H9 (cell line): ENCODE data around the gene NOD1. TPM values are rescaled to one million over a fixed set of nuclear protein-coding genes. Genes with fewer than 3 reads are reported as not detected.

Experiments
- DNase-seq: peaks from one replicate; pipeline ENCODE4 v3.0.0-alpha.2; 2017
- H2AFZ ChIP-seq: one replicate; pipeline ENCODE4 v1.6.1; 2013; ENCODE audit warnings: mild to moderate bottlenecking, low read length, control low read depth, moderate library complexity
- H2AK5ac ChIP-seq: 2 replicates; pipeline ENCODE4 v1.6.1; 2013; ENCODE audit warnings: low read length, control low read depth, mixed read lengths; ENCODE audit not compliant: insufficient read length
- H2BK120ac ChIP-seq: one replicate; pipeline ENCODE4 v1.6.1; 2013; ENCODE audit warnings: low read depth, mild to moderate bottlenecking, low read length, control low read depth, inconsistent platforms; ENCODE audit not compliant: poor library complexity, severe bottlenecking
- H2BK12ac ChIP-seq: 2 replicates; pipeline ENCODE4 v1.6.1; 2013; ENCODE audit warnings: low read length, control low read depth, mixed read lengths, low read depth; ENCODE audit not compliant: insufficient read length
- H2BK15ac ChIP-seq: 2 replicates; pipeline ENCODE4 v1.6.1; 2013; ENCODE audit warnings: low read depth, low read length, control low read depth
- H2BK20ac ChIP-seq: one replicate; pipeline ENCODE4 v1.6.1; 2013; ENCODE audit warnings: low read depth, mild to moderate bottlenecking, low read length, control low read depth, inconsistent platforms; ENCODE audit not compliant: poor library complexity, severe bottlenecking
- H2BK5ac ChIP-seq: 2 replicates; pipeline ENCODE4 v1.6.1; 2013; ENCODE audit warnings: low read length, control low read depth, mixed read lengths; ENCODE audit not compliant: insufficient read length
- H3K14ac ChIP-seq: 2 replicates; pipeline ENCODE4 v1.6.1; 2013; ENCODE audit warnings: low read length, control low read depth; ENCODE audit not compliant: insufficient read depth
- H3K18ac ChIP-seq: 2 replicates; pipeline ENCODE4 v1.6.1; 2013; ENCODE audit warnings: low read depth, mild to moderate bottlenecking, mixed read lengths, low read length, control low read depth; ENCODE audit not compliant: insufficient read length
- H3K23ac ChIP-seq: 2 replicates; pipeline ENCODE4 v1.6.1; 2013; ENCODE audit warnings: low read length, control low read depth, mixed read lengths, low read depth; ENCODE audit not compliant: insufficient read length
- H3K23me2 ChIP-seq: 2 replicates; pipeline ENCODE4 v1.6.1; 2013; ENCODE audit warnings: low read depth, mild to moderate bottlenecking, mixed read lengths, low read length, control low read depth; ENCODE audit not compliant: insufficient read length, poor library complexity, severe bottlenecking
- H3K27ac ChIP-seq: 2 replicates; pipeline ENCODE4 v1.5.1; 2013; ENCODE audit warnings: low read length, control low read depth, mixed read lengths, low read depth; ENCODE audit not compliant: insufficient read length
- H3K27me3 ChIP-seq: 2 replicates; pipeline ENCODE4 v1.6.1; 2013; ENCODE audit warnings: low read length, control low read depth, inconsistent platforms; ENCODE audit not compliant: insufficient read depth
- H3K4ac ChIP-seq: 2 replicates; pipeline ENCODE4 v1.6.1; 2013; ENCODE audit warnings: low read depth, mild to moderate bottlenecking, control low read depth, inconsistent platforms, low read length, moderate library complexity
- H3K4me1 ChIP-seq: 2 replicates; pipeline ENCODE4 v1.6.1; 2013; ENCODE audit warnings: low read length, control low read depth, inconsistent platforms; ENCODE audit not compliant: insufficient read depth
- H3K4me2 ChIP-seq: 2 replicates; pipeline ENCODE4 v1.6.1; 2013; ENCODE audit warnings: low read length, control low read depth, mixed read lengths; ENCODE audit not compliant: insufficient read length, insufficient read depth
- H3K56ac ChIP-seq: 2 replicates; pipeline ENCODE4 v1.6.1; 2013; ENCODE audit warnings: low read depth, mild to moderate bottlenecking, mixed read lengths, low read length, control low read depth; ENCODE audit not compliant: insufficient read length
- H3K79me1 ChIP-seq: 2 replicates; pipeline ENCODE4 v1.6.1; 2013; ENCODE audit warnings: low read depth, mild to moderate bottlenecking, moderate library complexity, low read length, control low read depth, inconsistent platforms; ENCODE audit not compliant: insufficient read depth, poor library complexity, severe bottlenecking
- H3K79me2 ChIP-seq: 2 replicates; pipeline ENCODE4 v1.6.1; 2013; ENCODE audit warnings: low read length, control low read depth, inconsistent platforms; ENCODE audit not compliant: insufficient read depth
- H3K9ac ChIP-seq: 2 replicates; pipeline ENCODE4 v1.6.1; 2013; ENCODE audit warnings: low read length, control low read depth, mixed read lengths; ENCODE audit not compliant: insufficient read length; ENCODE audit errors: extremely low read depth
- H3K9me3 ChIP-seq: one replicate; pipeline ENCODE4 v1.6.1; 2013; ENCODE audit warnings: low read depth, low read length, inconsistent platforms; ENCODE audit not compliant: control insufficient read depth
- H3T11ph ChIP-seq: one replicate; pipeline ENCODE4 v1.6.1; 2013; ENCODE audit warnings: mild to moderate bottlenecking, low read length, control low read depth, inconsistent platforms
- H4K20me1 ChIP-seq: one replicate; pipeline ENCODE4 v1.6.1; 2013; ENCODE audit not compliant: control insufficient read depth, insufficient read length, insufficient read depth
- H4K5ac ChIP-seq: 2 replicates; pipeline ENCODE4 v1.6.1; 2013; ENCODE audit warnings: low read depth, mild to moderate bottlenecking, mixed read lengths, low read length, control low read depth; ENCODE audit not compliant: insufficient read length
- H4K8ac ChIP-seq: replicated peaks from 2 replicates; pipeline ENCODE4 v1.6.1; 2013; ENCODE audit warnings: low read length, control low read depth, mixed read lengths, low read depth; ENCODE audit not compliant: insufficient read length
- H4K91ac ChIP-seq: 2 replicates; pipeline ENCODE4 v1.6.1; 2013; ENCODE audit warnings: low read depth, mild to moderate bottlenecking, moderate library complexity, mixed read lengths, low read length, control low read depth; ENCODE audit not compliant: insufficient read length
- H3K27ac Mint-ChIP-seq, 3 experiments: 2 replicates in 2 of 3; 3 replicates in 1 of 3; pipeline ENCODE4 v1.8.0; 2020 to 2021; ENCODE audit warnings: mixed read lengths in 3 of 3, mild to moderate bottlenecking in 1 of 3, moderate library complexity in 1 of 3
- H3K27me3 Mint-ChIP-seq: 2 replicates; pipeline ENCODE4 v1.8.0; 2021; ENCODE audit warnings: low read depth, mild to moderate bottlenecking, moderate library complexity, mixed read lengths
- H3K36me3 Mint-ChIP-seq, 3 experiments: 2 replicates in 2 of 3; 3 replicates in 1 of 3; pipeline ENCODE4 v1.8.0; 2020 to 2021; ENCODE audit warnings: low read depth in 3 of 3, mixed read lengths in 3 of 3; ENCODE audit not compliant: insufficient read depth in 1 of 3
- H3K4me1 Mint-ChIP-seq, 2 experiments: 2 replicates each; pipeline ENCODE4 v1.8.0; 2020; ENCODE audit warnings: mixed read lengths in 2 of 2
- H3K4me3 Mint-ChIP-seq, 2 experiments: 2 replicates in 1 of 2; 3 replicates in 1 of 2; pipeline ENCODE4 v1.8.0; 2020 to 2021; ENCODE audit warnings: mild to moderate bottlenecking in 2 of 2, mixed read lengths in 2 of 2, moderate library complexity in 1 of 2
- H3K9me3 Mint-ChIP-seq, 2 experiments: 2 replicates in 1 of 2; 3 replicates in 1 of 2; pipeline ENCODE4 v1.8.0; 2020; ENCODE audit warnings: mild to moderate bottlenecking in 2 of 2, mixed read lengths in 2 of 2, moderate library complexity in 1 of 2
- CTCF ChIP-seq: fragments of 200-600 bp; sonication (generic); conservative IDR thresholded peaks from 3 replicates; pipeline ENCODE4 v1.8.0; 2021; ENCODE audit warnings: antibody characterized with exemption, mild to moderate bottlenecking
- WGBS: extraction: QIAGEN DNeasy Blood & Tissue Kit; methylation state at CpG from one replicate; pipeline ENCODE4 v1.1.7; 2013; ENCODE audit warnings: missing lambda C conversion rate, low lambda C conversion rate, mixed read lengths; ENCODE audit not compliant: insufficient read length; ENCODE audit errors: extremely low coverage; 5-methylcytosine and 5-hydroxymethylcytosine counted together
- total RNA-seq: library from RNA; stranded (reverse); gene quantifications from 2 replicates; pipeline ENCODE4 v1.2.1, GENCODE V29; 2021

Gene NOD1
- total RNA-seq, 1 experiment from 2014 or later: 5.3 TPM

- Mint-ChIP-seq H3K4me3 (no peak overlapping the region), H3K27ac (no peak overlapping the region), H3K36me3 (no peaks in the 10 kb centered on the region; a peak in 2 of 7 replicates), H3K27me3 (peaks cover 22% of the 10 kb centered on the region), H3K4me1 (peaks cover 9 to 11% of the 10 kb centered on the region in 2 experiments; a peak in 3 of 4 replicates), H3K9me3 (no peaks in the 10 kb centered on the region)
- no peak overlapping the region for H3K4me2 ChIP-seq
- TF ChIP-seq CTCF: no peak
- no peaks in the 10 kb centered on the region for H3K9me3 ChIP-seq
- no peaks in the 10 kb centered on the region for H3K79me1 ChIP-seq
- H3K9ac ChIP-seq: no peak overlapping the region
- no peaks in the 10 kb centered on the region for H4K20me1 ChIP-seq
- H3K23me2 ChIP-seq: peaks cover 11% of the 10 kb centered on the region
- no peak overlapping the region for H3K23ac ChIP-seq
- no peak overlapping the region for H3K56ac ChIP-seq
- H2AFZ ChIP-seq: no peak overlapping the region
- H4K5ac ChIP-seq: no peak overlapping the region
- no peak overlapping the region for H2BK20ac ChIP-seq
- no peaks in the 10 kb centered on the region for H3K79me2 ChIP-seq
- H3K4ac ChIP-seq: no peak overlapping the region
- no peak overlapping the region for H3K27ac ChIP-seq
- H4K91ac ChIP-seq: no peak overlapping the region
- H2AK5ac ChIP-seq: no peak overlapping the region
- no CpG with 5 or more reads among the region's 6 CpGs for WGBS
- H2BK5ac ChIP-seq: no peak overlapping the region
- no peak overlapping the region for H3T11ph ChIP-seq
- H3K4me1 ChIP-seq: no peaks in the 10 kb centered on the region
- H3K14ac ChIP-seq: no peak overlapping the region
- no peak overlapping the region for H2BK15ac ChIP-seq
- no peak overlapping the region for H3K18ac ChIP-seq
- no peaks in the 10 kb centered on the region for H3K27me3 ChIP-seq
- no peak overlapping the region for H4K8ac ChIP-seq
- no peak overlapping the region for H2BK120ac ChIP-seq
- no peak overlapping the region for H2BK12ac ChIP-seq
- no peak for DNase-seq
Measured at GRCh38 chr7:30475580-30475979, 3.0 kb downstream of the NOD1 start.
